Superior temporal gyrus (tissue), 1 donor: ENCODE results near the gene CLDN9.

Source experiments
- DNase-seq: peaks from one replicate; pipeline ENCODE4 v3.0.0-alpha.2; 2016; ENCODE audit errors: extremely low spot score

CLDN9 gene

GRCh38 chr16:2992383-2993081 lies 20.2 kb upstream of the CLDN9 start:
- no peak for DNase-seq

GRCh38 chr16:2996298-2996697 lies 16.4 kb upstream of the CLDN9 start:
- no peak for DNase-seq

- no peak for DNase-seq
These were observed 12.8 kb upstream of the CLDN9 start for GRCh38 chr16:2999929-3000328.

GRCh38 chr16:3000540-3000939 lies 12.2 kb upstream of the CLDN9 start:
- no peak for DNase-seq

GRCh38 chr16:3001316-3001715 lies 11.4 kb upstream of the CLDN9 start:
- no peak for DNase-seq

- peak; percentile 99 for DNase-seq
These were observed 9.0 kb upstream of the CLDN9 start for GRCh38 chr16:3003582-3004270.

- no peak for DNase-seq
These were observed 8.4 kb upstream of the CLDN9 start for GRCh38 chr16:3004319-3004718.

GRCh38 chr16:3004781-3005284 lies 7.9 kb upstream of the CLDN9 start:
- no peak for DNase-seq

GRCh38 chr16:3007059-3007956 lies 5.4 kb upstream of the CLDN9 start:
- no peak for DNase-seq

GRCh38 chr16:3007957-3008689 lies 4.6 kb upstream of the CLDN9 start:
- no peak for DNase-seq

GRCh38 chr16:3008690-3009037 lies 4.1 kb upstream of the CLDN9 start:
- DNase-seq: no peak

GRCh38 chr16:3009568-3010390 lies 2.9 kb upstream of the CLDN9 start:
- no peak for DNase-seq

- DNase-seq: no peak
These were observed 2.2 kb upstream of the CLDN9 start for GRCh38 chr16:3010510-3010909.

GRCh38 chr16:3012246-3012645 lies 477 bp upstream of the CLDN9 start:
- DNase-seq: no peak

GRCh38 chr16:3013491-3013951 lies 798 bp downstream of the CLDN9 start:
- no peak for DNase-seq

- no peak for DNase-seq
These were observed 1.4 kb downstream of the CLDN9 start for GRCh38 chr16:3013998-3014690.

GRCh38 chr16:3014971-3015370 lies 2.2 kb downstream of the CLDN9 start:
- DNase-seq: no peak

- DNase-seq: no peak
These were observed 3.3 kb downstream of the CLDN9 start for GRCh38 chr16:3015865-3016521.

GRCh38 chr16:3017344-3017743 lies 4.6 kb downstream of the CLDN9 start:
- no peak for DNase-seq
